Upper lobe of left lung (tissue), 6 donors: ENCODE results near the gene PRKACB. TPM values are rescaled to one million over a fixed set of nuclear protein-coding genes. Genes with fewer than 3 reads are reported as not detected.

Source experiments
- ATAC-seq, 2 donors: fragments of 200-7000 bp; cut with Tn5 transposase; one replicate each; pipeline ENCODE4 v1.9.1; 2022; ENCODE audit warnings: mild to moderate bottlenecking in 2 of 2, moderate library complexity in 2 of 2; ENCODE audit not compliant: low FRiP score in 2 of 2
- DNase-seq, 2 donors: peaks; one replicate each; pipeline ENCODE4 v3.0.0-alpha.2; 2019 to 2020
- H3K27ac ChIP-seq, 4 donors: fragments of 200-600 bp; sonication (generic); one replicate each; pipeline ENCODE4 v1.5.1; 2016 to 2019
- H3K27me3 ChIP-seq, 4 donors: fragments of 200-600 bp; sonication (generic); one replicate each; pipeline ENCODE4 v1.5.1; 2017 to 2019
- H3K36me3 ChIP-seq, 4 donors: fragments of 200-600 bp; sonication (generic); one replicate each; pipeline ENCODE4 v1.5.1; 2016 to 2019
- H3K4me1 ChIP-seq, 4 donors: fragments of 200-600 bp; sonication (generic); one replicate each; pipeline ENCODE4 v1.5.1; 2018 to 2019
- H3K4me3 ChIP-seq, 4 donors: fragments of 200-600 bp; sonication (generic); one replicate each; pipeline ENCODE4 v1.5.1; 2017 to 2019; ENCODE audit warnings: mild to moderate bottlenecking in 2 of 4, moderate library complexity in 1 of 4
- H3K9me3 ChIP-seq, 4 donors: fragments of 200-600 bp; sonication (generic); one replicate each; pipeline ENCODE4 v1.5.1; 2018 to 2019
- EP300 ChIP-seq, 4 donors: sonication (generic); formaldehyde crosslinking; IDR thresholded peaks; one replicate each; pipeline ENCODE4 v1.5.1; 2017; ENCODE audit warnings: antibody characterized with exemption in 4 of 4, control low read depth in 2 of 4
- POLR2A ChIP-seq, 4 donors: fragments of 450-650 bp; IDR thresholded peaks; one replicate each; pipeline ENCODE4 v1.5.1; 2016 to 2017; ENCODE audit warnings: antibody characterized with exemption in 4 of 4, mild to moderate bottlenecking in 2 of 4
- POLR2AphosphoS5 ChIP-seq, 2 donors: sonication (generic); formaldehyde crosslinking; IDR thresholded peaks; one replicate each; pipeline ENCODE4 v1.5.1; 2017; ENCODE audit warnings: antibody characterized with exemption in 2 of 2
- WGBS, 2 donors: methylation state at CpG; one replicate each; pipeline ENCODE4 v1.1.5; 2017 to 2018; 5-methylcytosine and 5-hydroxymethylcytosine counted together
- total RNA-seq, 6 donors: library from RNA; depleted of rRNA in 4 of 6; stranded (reverse); fragments of >200 nt in 4 of 6; gene quantifications; one replicate each; pipeline versions ENCODE4 v1.1.0 to v1.2.1, GENCODE V29; 2016 to 2021
- TF ChIP-seq, protein P1 (sequence below), 6 experiments: fragments of 450-650 bp in 4 of 6; fragments of 200-600 bp in 2 of 6; sonication (generic) in 2 of 6; IDR thresholded peaks; one replicate each; pipeline ENCODE4 v1.5.1; 2016 to 2019; ENCODE audit warnings: antibody characterized with exemption in 6 of 6
- donor health status: DM: no; HTN: no; CAD: no; lungs with moderate emphysema.
- donor health status: DM: no; HTN: yes; CAD: no; lungs with severe emphysema.

Gene PRKACB
- total RNA-seq, 6 donors from 2014 or later, result 7.9 to 27.8 (median 18.3) TPM

- 0 to 41% methylated on average over 1 of the region's 1 CpG for WGBS, 2 donors
- no peaks in the 10 kb centered on the region for H3K36me3 ChIP-seq
- H3K27ac ChIP-seq, result no peak overlapping the region
- no peaks in the 10 kb centered on the region for H3K9me3 ChIP-seq
- DNase-seq (no peak), ATAC-seq (no peak)
- no peak overlapping the region for H3K4me3 ChIP-seq
- H3K4me1 ChIP-seq, result peaks cover 0 to 8% (median under 1%) of the 10 kb centered on the region in 4 donors
- no peaks in the 10 kb centered on the region for H3K27me3 ChIP-seq
- TF ChIP-seq EP300 (IDR thresholded peaks at IDR 0.05) (no peak), POLR2A (IDR thresholded peaks at IDR 0.05) (no peak), POLR2AphosphoS5 (IDR thresholded peaks at IDR 0.05) (no peak)
- TF ChIP-seq, protein P1, sequence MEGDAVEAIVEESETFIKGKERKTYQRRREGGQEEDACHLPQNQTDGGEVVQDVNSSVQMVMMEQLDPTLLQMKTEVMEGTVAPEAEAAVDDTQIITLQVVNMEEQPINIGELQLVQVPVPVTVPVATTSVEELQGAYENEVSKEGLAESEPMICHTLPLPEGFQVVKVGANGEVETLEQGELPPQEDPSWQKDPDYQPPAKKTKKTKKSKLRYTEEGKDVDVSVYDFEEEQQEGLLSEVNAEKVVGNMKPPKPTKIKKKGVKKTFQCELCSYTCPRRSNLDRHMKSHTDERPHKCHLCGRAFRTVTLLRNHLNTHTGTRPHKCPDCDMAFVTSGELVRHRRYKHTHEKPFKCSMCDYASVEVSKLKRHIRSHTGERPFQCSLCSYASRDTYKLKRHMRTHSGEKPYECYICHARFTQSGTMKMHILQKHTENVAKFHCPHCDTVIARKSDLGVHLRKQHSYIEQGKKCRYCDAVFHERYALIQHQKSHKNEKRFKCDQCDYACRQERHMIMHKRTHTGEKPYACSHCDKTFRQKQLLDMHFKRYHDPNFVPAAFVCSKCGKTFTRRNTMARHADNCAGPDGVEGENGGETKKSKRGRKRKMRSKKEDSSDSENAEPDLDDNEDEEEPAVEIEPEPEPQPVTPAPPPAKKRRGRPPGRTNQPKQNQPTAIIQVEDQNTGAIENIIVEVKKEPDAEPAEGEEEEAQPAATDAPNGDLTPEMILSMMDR (IDR thresholded peaks at IDR 0.05), result no peak
These were observed 122.7 kb downstream of the PRKACB start for GRCh38 chr1:84266748-84267147.

DNA sequence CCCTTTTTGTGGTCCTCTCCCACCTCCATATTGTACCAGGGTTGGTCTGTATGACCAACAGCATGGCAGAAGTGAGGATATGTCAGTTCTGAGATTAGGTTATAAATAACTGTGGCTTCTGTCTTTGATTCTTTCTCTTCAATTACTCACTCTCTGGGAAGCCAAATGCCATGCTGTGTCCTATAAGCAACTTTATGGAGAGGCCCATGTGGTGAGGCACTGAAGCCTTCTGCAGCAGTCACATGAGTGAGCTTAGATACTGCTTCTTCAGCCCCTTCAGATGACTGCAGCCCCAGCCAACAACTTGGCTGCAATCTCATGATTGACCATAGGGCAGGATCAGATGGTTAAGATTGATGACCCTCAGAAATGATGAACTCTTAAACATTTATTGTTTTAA lies 123.4 kb downstream of the PRKACB start:
- Histone ChIP-seq H3K27ac (no peak overlapping the region), H3K9me3 (no peaks in the 10 kb centered on the region), H3K4me3 (no peak overlapping the region), H3K27me3 (no peaks in the 10 kb centered on the region), H3K36me3 (no peaks in the 10 kb centered on the region), H3K4me1 (peaks cover 0 to 11% (median 3%) of the 10 kb centered on the region in 4 donors)
- TF ChIP-seq, protein P1 (IDR thresholded peaks at IDR 0.05), result no peak
- TF ChIP-seq POLR2AphosphoS5 (IDR thresholded peaks at IDR 0.05) (no peak), EP300 (IDR thresholded peaks at IDR 0.05) (no peak), POLR2A (IDR thresholded peaks at IDR 0.05) (no peak)
- no peak for DNase-seq
- no peak for ATAC-seq

DNA sequence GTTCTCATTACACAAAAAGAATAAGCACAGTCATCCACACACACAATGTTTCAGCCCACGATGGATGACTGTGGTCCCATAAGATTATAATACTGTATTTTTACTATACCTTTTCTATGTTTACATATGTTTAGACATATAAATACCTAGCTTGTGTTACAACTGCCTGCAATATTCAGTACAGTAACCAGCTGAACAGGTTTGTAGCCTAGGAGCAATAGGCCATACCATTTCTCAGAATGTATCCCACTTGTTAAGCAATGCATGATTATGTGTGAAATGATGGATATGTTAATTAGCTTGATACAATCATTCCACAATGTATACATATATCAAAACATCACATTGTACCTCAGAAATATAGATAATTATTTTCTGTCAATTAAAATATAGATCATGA lies 124.3 kb downstream of the PRKACB start:
- 87 to 90% methylated on average over 1 of the region's 1 CpG for WGBS, 2 donors
- no peak for DNase-seq
- no peak for TF ChIP-seq EP300 (IDR thresholded peaks at IDR 0.05)
- no peak for TF ChIP-seq POLR2A (IDR thresholded peaks at IDR 0.05)
- no peak for TF ChIP-seq POLR2AphosphoS5 (IDR thresholded peaks at IDR 0.05)
- TF ChIP-seq, protein P1 (IDR thresholded peaks at IDR 0.05), result no peak
- no peak overlapping the region for H3K4me3 ChIP-seq
- no peaks in the 10 kb centered on the region for H3K9me3 ChIP-seq
- no peaks in the 10 kb centered on the region for H3K27me3 ChIP-seq
- H3K27ac ChIP-seq, result no peak overlapping the region
- ATAC-seq, result no peak
- no peaks in the 10 kb centered on the region for H3K36me3 ChIP-seq
- H3K4me1 ChIP-seq, result peaks cover 0 to 11% (median 3%) of the 10 kb centered on the region in 4 donors

- TF ChIP-seq, protein P1 (IDR thresholded peaks at IDR 0.05), result no peak
- no peak for TF ChIP-seq POLR2AphosphoS5 (IDR thresholded peaks at IDR 0.05)
- no peak for TF ChIP-seq POLR2A (IDR thresholded peaks at IDR 0.05)
- TF ChIP-seq EP300 (IDR thresholded peaks at IDR 0.05), result no peak
- peaks cover 0 to 11% (median 3%) of the 10 kb centered on the region in 4 donors for H3K4me1 ChIP-seq
- H3K27ac ChIP-seq, result no peak overlapping the region
- H3K4me3 ChIP-seq, result no peak overlapping the region
- DNase-seq (no peak), ATAC-seq (no peak)
- no peaks in the 10 kb centered on the region for H3K27me3 ChIP-seq
- WGBS, 2 donors, result 48 to 86% methylated on average over 2 of the region's 2 CpGs
- H3K36me3 ChIP-seq, result no peaks in the 10 kb centered on the region
- H3K9me3 ChIP-seq, result no peaks in the 10 kb centered on the region
These were observed 125.2 kb downstream of the PRKACB start for GRCh38 chr1:84269306-84269705.

- Histone ChIP-seq H3K9me3 (no peaks in the 10 kb centered on the region), H3K27ac (peak overlapping the region; percentile 2 to 55 (median 20)), H3K27me3 (no peaks in the 10 kb centered on the region), H3K4me3 (no peak overlapping the region), H3K36me3 (no peaks in the 10 kb centered on the region), H3K4me1 (peaks cover 0 to 11% (median 3%) of the 10 kb centered on the region in 4 donors)
- WGBS, 2 donors, result 19 to 22% methylated on average over 6 of the region's 6 CpGs
- peak in 1 of 2 donors; percentile 52 for ATAC-seq
- TF ChIP-seq EP300 (IDR thresholded peaks at IDR 0.05) (no peak), POLR2A (IDR thresholded peaks at IDR 0.05) (no peak)
- TF ChIP-seq, protein P1 (IDR thresholded peaks at IDR 0.05), result no peak
- DNase-seq, result no peak
These were observed 127.5 kb downstream of the PRKACB start for GRCh38 chr1:84271441-84272151.
